ENCODE data around the gene PRR18. TPM values are rescaled to one million over a fixed set of nuclear protein-coding genes. Genes with fewer than 3 reads are reported as not detected.

The PRR18 gene
- total RNA-seq, 2 donors from 2014 or later, result not detected

DNA sequence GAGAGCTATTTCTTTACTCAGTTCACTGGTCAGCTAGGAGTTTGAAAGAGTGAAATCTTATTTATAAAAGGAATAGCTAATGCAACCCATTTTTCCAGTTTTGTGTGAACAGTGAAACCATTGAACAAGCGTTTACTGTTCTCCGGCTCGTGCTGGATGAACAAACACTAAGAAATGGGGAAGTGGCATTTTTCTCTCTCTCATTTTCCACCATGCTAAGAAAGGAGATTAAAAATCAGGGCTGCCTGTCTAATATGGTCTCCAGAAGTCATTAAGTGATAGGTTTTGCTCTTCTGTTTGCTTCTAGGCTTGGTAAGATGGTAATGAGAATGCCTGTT lies 34.9 kb upstream of the PRR18 start:
- no peaks in the 10 kb centered on the region for H3K9me3 Mint-ChIP-seq
- H3K4me1 Mint-ChIP-seq (ENCODE audit: low read depth in 2 of 2), result peaks cover 5 to 13% of the 10 kb centered on the region in 2 donors
- peaks cover 0 to 3% of the 10 kb centered on the region in 2 donors for H3K27me3 Mint-ChIP-seq
- no peaks in the 10 kb centered on the region for H3K36me3 Mint-ChIP-seq
- H3K27ac Mint-ChIP-seq, result peak overlapping the region; percentile 36 to 61
- peak overlapping the region; percentile 87 for H3K4me3 Mint-ChIP-seq
- no peak for DNase-seq (ENCODE audit: low spot score)
- no peak for ATAC-seq

DNA sequence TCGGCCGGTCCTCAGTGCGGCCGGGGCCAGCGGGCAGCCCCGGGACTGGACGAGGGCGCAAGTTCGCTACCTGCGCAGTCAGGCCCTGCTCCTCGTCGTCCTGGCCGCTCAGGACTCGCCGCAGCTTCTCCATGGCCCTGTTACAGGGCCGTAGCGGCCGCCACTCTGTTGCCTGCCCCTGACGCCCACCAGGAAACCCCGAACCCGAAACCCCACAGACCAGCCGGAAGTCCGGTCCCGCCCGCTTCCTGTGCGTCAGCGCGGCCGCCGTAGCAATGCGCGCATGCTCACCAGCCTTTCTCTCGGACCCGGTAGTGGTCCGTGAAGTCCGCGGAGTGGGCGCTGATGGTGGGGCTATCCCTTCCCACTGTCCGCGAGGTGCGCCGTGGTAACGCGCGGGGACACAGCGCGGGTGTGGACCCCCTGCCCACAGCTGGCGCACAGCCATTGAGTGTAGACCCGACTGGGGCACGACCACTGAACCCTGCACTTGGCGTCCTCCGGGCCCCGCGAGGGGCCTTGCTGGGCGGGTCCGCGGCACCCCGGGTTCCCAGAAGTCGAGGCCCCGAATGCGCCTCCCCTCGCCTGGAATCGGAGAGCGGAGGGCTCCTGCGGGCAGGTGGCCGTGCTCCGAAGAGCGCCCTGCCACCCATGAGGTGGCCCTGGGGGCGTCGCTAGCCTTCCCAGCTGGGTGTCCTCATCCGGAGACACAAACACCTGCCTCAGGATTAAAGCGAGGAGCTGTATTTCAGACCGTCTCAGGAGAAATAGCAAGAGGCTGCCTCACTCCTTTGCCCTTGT lies 34.4 kb upstream of the PRR18 start, which contains the start of gene SFT2D1:
SFT2D1 (minus strand) TSS at position 197 of the 801 bp plus-strand sequence; CDS start at position 133, 64 bp downstream.
- peak; percentile 96 for ATAC-seq
- H3K27me3 Mint-ChIP-seq, result no peaks in the 10 kb centered on the region
- H3K4me3 Mint-ChIP-seq, result peak within 1 kb of the TSS; percentile 87
- peak within 1 kb of the TSS; percentile 80 to 83 for H3K27ac Mint-ChIP-seq
- peaks cover 8 to 15% of the 10 kb centered on the region in 2 donors for H3K4me1 Mint-ChIP-seq (ENCODE audit: low read depth in 2 of 2)
- peaks cover 1% of the 10 kb centered on the region for H3K36me3 Mint-ChIP-seq
- no peaks in the 10 kb centered on the region for H3K9me3 Mint-ChIP-seq
- DNase-seq (ENCODE audit: low spot score), result peak; percentile 96

DNA sequence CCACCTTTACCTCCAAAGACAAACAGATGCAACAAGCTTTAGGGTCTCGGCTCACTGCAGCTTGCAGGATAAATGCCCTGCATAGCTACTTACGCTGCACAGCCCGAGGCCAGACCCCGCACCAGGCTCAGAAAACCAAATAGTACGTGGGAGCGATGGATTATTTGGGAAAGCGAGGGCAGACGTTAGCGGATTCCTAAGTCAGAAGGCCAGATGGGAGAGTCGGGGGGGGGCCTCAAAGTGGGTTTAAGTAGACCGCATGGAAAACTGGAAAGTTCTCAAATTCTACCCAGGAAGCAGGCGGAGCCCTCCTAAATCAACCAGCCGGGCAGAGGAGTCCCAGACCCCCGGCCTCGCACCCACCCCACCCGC lies 33.8 kb upstream of the PRR18 start:
- Mint-ChIP-seq H3K27me3 (no peaks in the 10 kb centered on the region), H3K9me3 (no peaks in the 10 kb centered on the region), H3K4me1 (ENCODE audit: low read depth in 2 of 2) (peaks cover 11 to 19% of the 10 kb centered on the region in 2 donors), H3K4me3 (peak overlapping the region; percentile 87), H3K27ac (peak overlapping the region; percentile 80 to 83), H3K36me3 (peaks cover 5% of the 10 kb centered on the region)
- ATAC-seq (no peak), DNase-seq (ENCODE audit: low spot score) (no peak)

GRCh38 chr6:166341464-166341863 lies 33.3 kb upstream of the PRR18 start:
- Mint-ChIP-seq H3K27ac (peak overlapping the region; percentile 80 to 83), H3K27me3 (no peaks in the 10 kb centered on the region), H3K36me3 (peaks cover 5% of the 10 kb centered on the region), H3K4me1 (ENCODE audit: low read depth in 2 of 2) (peaks cover 11 to 19% of the 10 kb centered on the region in 2 donors), H3K9me3 (no peaks in the 10 kb centered on the region), H3K4me3 (peak overlapping the region; percentile 87)
- DNase-seq (ENCODE audit: low spot score) (no peak), ATAC-seq (no peak)

- Mint-ChIP-seq H3K36me3 (peaks cover 16% of the 10 kb centered on the region), H3K4me3 (no peak overlapping the region), H3K27ac (no peak overlapping the region), H3K27me3 (no peaks in the 10 kb centered on the region), H3K9me3 (no peaks in the 10 kb centered on the region), H3K4me1 (ENCODE audit: low read depth in 2 of 2) (peaks cover 29 to 38% of the 10 kb centered on the region in 2 donors)
- no peak for DNase-seq (ENCODE audit: low spot score)
- no peak for ATAC-seq
Measured at GRCh38 chr6:166338854-166339253, 30.7 kb upstream of the PRR18 start.

GRCh38 chr6:166336847-166337246 lies 28.7 kb upstream of the PRR18 start:
- Mint-ChIP-seq H3K36me3 (peaks cover 22% of the 10 kb centered on the region), H3K4me3 (no peak overlapping the region), H3K4me1 (ENCODE audit: low read depth in 2 of 2) (peaks cover 43 to 47% of the 10 kb centered on the region in 2 donors), H3K9me3 (no peaks in the 10 kb centered on the region), H3K27me3 (no peaks in the 10 kb centered on the region), H3K27ac (no peak overlapping the region)
- ATAC-seq (no peak), DNase-seq (ENCODE audit: low spot score) (no peak)

DNA sequence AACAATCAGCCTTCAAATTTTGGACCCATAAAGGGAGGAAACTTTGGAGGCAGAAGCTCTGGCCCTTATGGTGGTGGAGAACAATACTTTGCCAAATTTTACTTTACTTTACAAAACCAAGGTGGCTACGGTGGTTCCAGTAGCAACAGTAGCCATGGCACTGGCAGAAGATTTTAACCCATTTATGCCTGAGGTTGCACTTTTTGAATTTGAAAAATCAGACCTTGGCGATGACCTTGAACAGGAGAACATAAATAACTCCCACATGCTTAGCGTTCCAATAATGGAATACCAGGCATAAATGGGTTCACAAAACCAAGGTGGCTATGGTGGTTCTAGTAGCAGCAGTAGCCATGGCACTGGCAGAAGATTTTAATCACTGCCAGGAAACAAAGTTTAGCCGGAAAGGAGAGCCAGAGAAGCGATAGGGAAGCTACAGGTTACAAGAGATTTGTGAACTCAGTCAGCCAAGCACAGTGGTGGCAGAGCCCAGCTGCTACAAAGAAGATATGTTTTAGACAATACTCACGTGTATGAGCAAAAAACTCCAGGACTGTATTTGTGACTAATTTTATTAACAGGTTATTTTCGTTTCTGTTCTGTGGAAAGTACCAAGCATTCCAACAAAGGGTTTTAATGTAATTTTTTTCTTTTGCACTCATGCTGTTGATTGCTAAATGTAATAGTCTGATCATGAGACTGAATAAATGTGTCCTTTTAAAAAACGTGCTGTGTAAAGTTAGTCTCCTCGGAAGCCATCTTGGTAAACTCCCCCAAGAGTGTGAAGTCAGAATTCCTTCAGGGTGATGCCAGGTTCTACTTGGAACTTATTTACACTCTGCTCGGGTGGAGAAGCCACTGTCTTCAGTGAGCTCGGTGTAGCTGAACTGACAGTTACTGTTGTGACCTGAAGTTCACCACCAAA lies 27.4 kb upstream of the PRR18 start:
- Mint-ChIP-seq H3K9me3 (no peaks in the 10 kb centered on the region), H3K36me3 (peaks cover 22% of the 10 kb centered on the region), H3K4me3 (peak overlapping the region; percentile 95), H3K27me3 (no peaks in the 10 kb centered on the region), H3K4me1 (ENCODE audit: low read depth in 2 of 2) (peaks cover 41% of the 10 kb centered on the region in 2 donors), H3K27ac (peak overlapping the region in 1 of 2 donors; percentile 85)
- DNase-seq (ENCODE audit: low spot score) (no peak), ATAC-seq (no peak)

DNA sequence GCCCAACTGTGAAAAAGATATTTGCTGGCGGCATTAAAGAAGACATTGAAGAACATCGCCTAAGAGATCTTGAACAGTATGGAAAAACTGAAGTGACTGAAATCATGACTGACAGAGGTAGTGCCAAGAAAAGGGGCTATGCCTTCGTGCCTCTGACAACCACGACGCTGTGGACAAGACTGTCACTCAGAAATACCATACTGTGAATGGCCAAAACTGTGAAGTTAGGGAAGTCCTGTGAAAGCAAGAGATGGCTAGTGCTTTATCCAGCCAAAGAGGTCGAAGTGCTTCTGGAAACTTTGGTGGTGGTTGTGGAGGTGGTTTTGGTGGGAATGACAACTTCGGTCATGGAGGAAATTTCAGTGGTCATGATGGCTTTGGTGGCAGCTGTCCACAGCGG lies 26.7 kb upstream of the PRR18 start:
- H3K27ac Mint-ChIP-seq, result peak overlapping the region; percentile 79 to 85
- H3K36me3 Mint-ChIP-seq, result peaks cover 22% of the 10 kb centered on the region
- DNase-seq (ENCODE audit: low spot score) (no peak), ATAC-seq (no peak)
- H3K4me3 Mint-ChIP-seq, result peak overlapping the region; percentile 95
- peaks cover 41% of the 10 kb centered on the region in 2 donors for H3K4me1 Mint-ChIP-seq (ENCODE audit: low read depth in 2 of 2)
- H3K27me3 Mint-ChIP-seq, result no peaks in the 10 kb centered on the region
- H3K9me3 Mint-ChIP-seq, result no peaks in the 10 kb centered on the region

GRCh38 chr6:166333172-166333995 lies 25.2 kb upstream of the PRR18 start:
- H3K4me1 Mint-ChIP-seq (ENCODE audit: low read depth in 2 of 2), result peaks cover 48 to 50% of the 10 kb centered on the region in 2 donors
- peak overlapping the region; percentile 95 for H3K4me3 Mint-ChIP-seq
- peak overlapping the region; percentile 79 to 85 for H3K27ac Mint-ChIP-seq
- H3K27me3 Mint-ChIP-seq, result no peaks in the 10 kb centered on the region
- peaks cover 22% of the 10 kb centered on the region for H3K36me3 Mint-ChIP-seq
- DNase-seq (ENCODE audit: low spot score), result peak; percentile 79
- ATAC-seq, result peak; percentile 91 to 92
- H3K9me3 Mint-ChIP-seq, result no peaks in the 10 kb centered on the region

DNA sequence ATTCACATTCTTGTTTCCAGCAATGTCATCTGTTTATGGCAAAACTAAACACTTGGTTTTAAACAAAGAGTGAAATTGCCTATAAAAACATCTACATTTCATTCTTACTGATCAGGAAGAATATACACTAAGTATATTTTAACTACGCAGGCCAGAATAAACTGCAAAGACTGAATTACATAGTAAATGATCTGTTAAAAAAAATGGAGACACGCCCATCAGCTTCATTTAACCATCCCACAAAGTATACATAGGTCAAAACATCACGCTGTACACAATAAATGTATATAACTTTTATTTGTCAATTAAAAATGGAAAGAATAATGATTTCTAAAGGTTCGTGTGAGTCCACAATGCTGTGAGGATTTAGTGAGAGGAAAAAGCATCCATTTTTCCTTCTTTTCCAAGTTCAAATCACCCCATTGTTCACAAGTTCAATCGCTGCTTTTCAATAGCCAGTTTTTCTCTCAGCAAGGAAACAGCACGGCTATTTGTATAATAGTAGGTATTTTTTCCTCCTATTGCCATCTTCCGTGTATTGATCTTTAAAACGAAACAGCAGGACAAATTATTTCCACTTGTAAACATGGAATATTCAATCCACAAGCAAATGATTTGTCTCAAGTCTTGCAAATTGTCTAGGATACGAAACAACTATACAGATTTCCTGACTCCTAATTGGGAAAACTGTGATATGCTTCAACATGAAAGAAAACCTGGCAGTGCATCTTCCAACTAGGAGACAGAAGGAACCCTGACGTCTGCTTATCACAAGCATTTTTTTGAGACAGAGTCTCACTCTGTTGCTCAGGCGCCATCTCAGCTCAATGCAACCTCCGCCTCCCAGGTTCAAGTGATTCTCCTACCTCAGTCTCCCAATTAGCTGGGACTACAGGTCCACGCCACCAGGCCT lies 23.6 kb upstream of the PRR18 start:
- H3K4me3 Mint-ChIP-seq, result peak overlapping the region; percentile 95
- ATAC-seq, result no peak
- no peaks in the 10 kb centered on the region for H3K27me3 Mint-ChIP-seq
- no peak for DNase-seq (ENCODE audit: low spot score)
- no peaks in the 10 kb centered on the region for H3K9me3 Mint-ChIP-seq
- H3K36me3 Mint-ChIP-seq, result peaks cover 16% of the 10 kb centered on the region
- peak overlapping the region in 1 of 2 donors; percentile 85 for H3K27ac Mint-ChIP-seq
- H3K4me1 Mint-ChIP-seq (ENCODE audit: low read depth in 2 of 2), result peaks cover 47 to 52% of the 10 kb centered on the region in 2 donors

GRCh38 chr6:166330612-166331011 lies 22.4 kb upstream of the PRR18 start:
- H3K27me3 Mint-ChIP-seq, result no peaks in the 10 kb centered on the region
- ATAC-seq (no peak), DNase-seq (ENCODE audit: low spot score) (peak; percentile 60)
- no peak overlapping the region for H3K27ac Mint-ChIP-seq
- H3K9me3 Mint-ChIP-seq, result no peaks in the 10 kb centered on the region
- no peak overlapping the region for H3K4me3 Mint-ChIP-seq
- peaks cover 56 to 63% of the 10 kb centered on the region in 2 donors for H3K4me1 Mint-ChIP-seq (ENCODE audit: low read depth in 2 of 2)
- H3K36me3 Mint-ChIP-seq, result peaks cover 20% of the 10 kb centered on the region

- Mint-ChIP-seq H3K9me3 (no peaks in the 10 kb centered on the region), H3K4me1 (ENCODE audit: low read depth in 2 of 2) (peaks cover 31 to 39% of the 10 kb centered on the region in 2 donors), H3K27ac (peak overlapping the region in 1 of 2 donors; percentile 29), H3K4me3 (peak overlapping the region; percentile 41), H3K36me3 (peaks cover 15% of the 10 kb centered on the region), H3K27me3 (no peaks in the 10 kb centered on the region)
- ATAC-seq, result peak; percentile 53 to 61
- DNase-seq (ENCODE audit: low spot score), result no peak
Measured at GRCh38 chr6:166325383-166326042, 17.3 kb upstream of the PRR18 start.

All from natural killer cell treated with Interleukin-12 subunit alpha and Interleukin-12 subunit beta and Interleukin-15 and Interleukin-18, amount 100 ng/mL, for 72 hours (primary cell).